SK-N-MC (cell line): Measurements from ENCODE around the gene UBE2E2.

ENCODE experiments used
- EZH2 ChIP-seq: fragments of 200-600 bp; sonication (generic); IDR thresholded peaks from one replicate; pipeline ENCODE4 v1.6.1; 2017; ENCODE audit warnings: antibody characterized with exemption
- POLR2AphosphoS5 ChIP-seq: IDR thresholded peaks from 2 replicates; pipeline ENCODE4 v1.6.1; 2012; ENCODE audit warnings: mild to moderate bottlenecking, low read depth, low read length, borderline replicate concordance

- TF ChIP-seq POLR2AphosphoS5 (no peak), EZH2 (no peak)
These were observed 140.4 kb downstream of the UBE2E2 start for GRCh38 chr3:23343509-23343908.
